BE2C (cell line): ENCODE data around the gene NSMCE1.
A peak's percentile ranks its signal among the peaks of the same experiment; 100 is the strongest.

Experiments used
- DNase-seq: peaks from one replicate; pipeline ENCODE4 v3.0.0-alpha.2; 2020
- H3K27me3 ChIP-seq: fragments of 250-450 bp; sonication (Bioruptor Pico); 2 replicates; pipeline ENCODE4 v1.5.1; 2020; ENCODE audit warnings: mild to moderate bottlenecking
- H3K36me3 ChIP-seq: fragments of 250-450 bp; sonication (Bioruptor Pico); 2 replicates; pipeline ENCODE4 v1.5.1; 2020; ENCODE audit warnings: mild to moderate bottlenecking
- H3K4me1 ChIP-seq: fragments of 250-450 bp; sonication (Bioruptor Pico); 2 replicates; pipeline ENCODE4 v1.5.1; 2020
- H3K4me3 ChIP-seq: 2 replicates; pipeline ENCODE4 v1.5.1; 2011; ENCODE audit warnings: low read depth, low read length
- H3K9me3 ChIP-seq: fragments of 250-450 bp; sonication (Bioruptor Pico); 2 replicates; pipeline ENCODE4 v1.5.1; 2020
- CTCF ChIP-seq: IDR thresholded peaks from 2 replicates; pipeline ENCODE4 v1.5.1; 2012; ENCODE audit warnings: mild to moderate bottlenecking, low read depth, low read length

The NSMCE1 gene

GRCh38 chr16:27314986-27315332 lies 46.4 kb upstream of the NSMCE1 start:
- TF ChIP-seq CTCF = no peak
- Histone ChIP-seq H3K4me3 (no peak overlapping the region), H3K9me3 (no peaks in the 10 kb centered on the region; the same call in 1 of the 2 replicates), H3K4me1 (no peaks in the 10 kb centered on the region), H3K36me3 (no peaks in the 10 kb centered on the region), H3K27me3 (peaks cover 39% of the 10 kb centered on the region)
- DNase-seq = no peak

- Histone ChIP-seq H3K9me3 (no peaks in the 10 kb centered on the region; the same call in 1 of the 2 replicates), H3K27me3 (peaks cover 39% of the 10 kb centered on the region), H3K36me3 (no peaks in the 10 kb centered on the region), H3K4me3 (no peak overlapping the region; the same call in 1 of the 2 replicates), H3K4me1 (no peaks in the 10 kb centered on the region)
- DNase-seq = no peak
- no peak for TF ChIP-seq CTCF
These were observed 45.7 kb upstream of the NSMCE1 start for GRCh38 chr16:27314161-27314723.

- TF ChIP-seq CTCF = no peak
- Histone ChIP-seq H3K27me3 (peaks cover 39% of the 10 kb centered on the region), H3K36me3 (no peaks in the 10 kb centered on the region), H3K9me3 (no peaks in the 10 kb centered on the region; the same call in 1 of the 2 replicates), H3K4me1 (no peaks in the 10 kb centered on the region), H3K4me3 (no peak within 1 kb of the TSS; the same call in 1 of the 2 replicates)
- peak; percentile 17 for DNase-seq
These were observed 45.0 kb upstream of the NSMCE1 start, which contains the start of gene IL4R for GRCh38 chr16:27313422-27314160. TSS of gene IL4R (plus strand) at chr16:27313974. CDS start at chr16:27340204, 26,230 bp downstream.

GRCh38 chr16:27312580-27313421 lies 44.2 kb upstream of the NSMCE1 start:
- Histone ChIP-seq H3K9me3 (no peaks in the 10 kb centered on the region; the same call in 1 of the 2 replicates), H3K4me3 (no peak overlapping the region), H3K36me3 (no peaks in the 10 kb centered on the region), H3K4me1 (no peaks in the 10 kb centered on the region), H3K27me3 (peaks cover 39% of the 10 kb centered on the region)
- no peak for DNase-seq
- no peak for TF ChIP-seq CTCF

- Histone ChIP-seq H3K4me1 (no peaks in the 10 kb centered on the region), H3K4me3 (no peak overlapping the region), H3K27me3 (peaks cover 39% of the 10 kb centered on the region), H3K36me3 (no peaks in the 10 kb centered on the region), H3K9me3 (no peaks in the 10 kb centered on the region; the same call in 1 of the 2 replicates)
- TF ChIP-seq CTCF = no peak
- no peak for DNase-seq
These were observed 43.3 kb upstream of the NSMCE1 start for GRCh38 chr16:27311897-27312303.
